MM.1S (cell line): ENCODE results near the gene GUCY1A2.

Experiments used
- CTCF ChIP-seq: fragments of 300-600 bp; sonication (generic); IDR thresholded peaks from 2 replicates; pipeline ENCODE4 v1.5.1; 2016; ENCODE audit warnings: antibody characterized with exemption, low read length, mixed read lengths
- EZH2phosphoT487 ChIP-seq: fragments of 300-600 bp; sonication (generic); IDR thresholded peaks from 2 replicates; pipeline ENCODE4 v1.6.1; 2018; ENCODE audit warnings: antibody characterized with exemption, low read length

GRCh38 chr11:106679581-106679980, 338.7 kb downstream of the GUCY1A2 start:
- TF ChIP-seq CTCF (no peak), EZH2phosphoT487 (no peak)
